CD14-positive monocyte (primary cell): ENCODE measurements around the gene ESYT1. TPM values are rescaled to one million over a fixed set of nuclear protein-coding genes. Genes with fewer than 3 reads are reported as not detected.
A peak's percentile ranks its signal among the peaks of the same experiment; 100 is the strongest.

ENCODE experiments used
- DNase-seq, 3 donors: peaks; one replicate each; pipeline ENCODE4 v3.0.0-alpha.2; 2011 to 2022
- H2AFZ ChIP-seq: 2 replicates; pipeline ENCODE4 v1.6.0; 2012; ENCODE audit warnings: mild to moderate bottlenecking, low read depth, low read length, inconsistent platforms; ENCODE audit not compliant: insufficient read depth, poor library complexity, severe bottlenecking
- H3K27ac ChIP-seq, 2 donors: 1 replicate in 1 of 2; 2 replicates in 1 of 2; pipeline ENCODE4 v1.5.1; 2012 to 2013; ENCODE audit warnings: low read length in 2 of 2, control low read depth in 1 of 2, inconsistent platforms in 1 of 2, low read depth in 1 of 2, mild to moderate bottlenecking in 1 of 2
- H3K27me3 ChIP-seq, 2 donors: one replicate each; pipeline versions ENCODE4 v1.6.0 to v1.6.1; 2011 to 2013; ENCODE audit warnings: low read length in 2 of 2; ENCODE audit not compliant: control insufficient read depth in 2 of 2, insufficient read depth in 2 of 2
- H3K36me3 ChIP-seq, 2 donors: replicated peaks in 1 of 2; 1 replicate in 1 of 2; 2 replicates in 1 of 2; pipeline versions ENCODE4 v1.5.1 to v1.6.1; 2012 to 2013; ENCODE audit warnings: low read length in 2 of 2, control low read depth in 1 of 2, inconsistent platforms in 1 of 2, mild to moderate bottlenecking in 1 of 2; ENCODE audit not compliant: insufficient read depth in 2 of 2, control insufficient read depth in 1 of 2
- H3K4me1 ChIP-seq, 2 donors: 1 replicate in 1 of 2; 2 replicates in 1 of 2; pipeline versions ENCODE4 v1.5.1 to v1.6.1; 2012 to 2013; ENCODE audit warnings: low read length in 2 of 2, control low read depth in 1 of 2, inconsistent platforms in 1 of 2, mild to moderate bottlenecking in 1 of 2, moderate library complexity in 1 of 2; ENCODE audit not compliant: insufficient read depth in 2 of 2, control insufficient read depth in 1 of 2
- H3K4me2 ChIP-seq: replicated peaks from 2 replicates; pipeline ENCODE3; 2012; ENCODE audit warnings: low read length, moderate library complexity, mild to moderate bottlenecking; ENCODE audit not compliant: poor library complexity, severe bottlenecking; ENCODE audit errors: extremely low read depth
- H3K4me3 ChIP-seq, 3 experiments: fragments of 200-600 bp in 1 of 3; sonication (generic) in 1 of 3; replicated peaks in 1 of 3; 1 replicate in 2 of 3; 2 replicates in 1 of 3; pipeline ENCODE4 v1.5.1; 2011 to 2013; ENCODE audit warnings: low read length in 3 of 3, mild to moderate bottlenecking in 3 of 3, control low read depth in 2 of 3, low read depth in 2 of 3, inconsistent platforms in 1 of 3, moderate library complexity in 1 of 3
- H3K79me2 ChIP-seq: 2 replicates; pipeline ENCODE4 v1.6.0; 2012; ENCODE audit warnings: mild to moderate bottlenecking, control low read depth, inconsistent platforms, low read length, moderate library complexity; ENCODE audit not compliant: insufficient read depth
- H3K9ac ChIP-seq: 2 replicates; pipeline ENCODE4 v1.6.0; 2017; ENCODE audit warnings: low read length, mild to moderate bottlenecking; ENCODE audit not compliant: insufficient read depth, poor library complexity, severe bottlenecking
- H3K9me3 ChIP-seq, 2 donors: replicated peaks in 1 of 2; 1 replicate in 1 of 2; 2 replicates in 1 of 2; pipeline versions ENCODE4 v1.5.1 to v1.6.1; 2012 to 2013; ENCODE audit warnings: low read length in 2 of 2, control low read depth in 1 of 2; ENCODE audit not compliant: control insufficient read depth in 1 of 2, insufficient read depth in 1 of 2
- H4K20me1 ChIP-seq: 2 replicates; pipeline ENCODE4 v1.6.0; 2012; ENCODE audit warnings: mild to moderate bottlenecking, low read length, control low read depth, moderate library complexity; ENCODE audit not compliant: insufficient read depth
- H3K27ac Mint-ChIP-seq, 7 donors: one replicate each; pipeline ENCODE4 v1.8.0; 2020; ENCODE audit warnings: mild to moderate bottlenecking in 7 of 7, mixed read lengths in 7 of 7, moderate library complexity in 6 of 7, inconsistent platforms in 2 of 7
- H3K27me3 Mint-ChIP-seq, 3 donors: one replicate each; pipeline ENCODE4 v1.8.0; 2021 to 2022; ENCODE audit warnings: low read depth in 3 of 3, mild to moderate bottlenecking in 3 of 3, mixed read lengths in 3 of 3, moderate library complexity in 3 of 3, inconsistent platforms in 1 of 3
- H3K36me3 Mint-ChIP-seq, 2 donors: one replicate each; pipeline ENCODE4 v1.8.0; 2020; ENCODE audit warnings: mixed read lengths in 2 of 2, inconsistent platforms in 1 of 2, mild to moderate bottlenecking in 1 of 2
- H3K4me1 Mint-ChIP-seq: one replicate; pipeline ENCODE4 v1.8.0; 2020; ENCODE audit warnings: mild to moderate bottlenecking, mixed read lengths
- H3K4me3 Mint-ChIP-seq, 2 donors: one replicate each; pipeline ENCODE4 v1.8.0; 2020; ENCODE audit warnings: mild to moderate bottlenecking in 2 of 2, mixed read lengths in 2 of 2, moderate library complexity in 1 of 2
- H3K9me3 Mint-ChIP-seq, 7 donors: one replicate each; pipeline ENCODE4 v1.8.0; 2020 to 2022; ENCODE audit warnings: mixed read lengths in 7 of 7, mild to moderate bottlenecking in 6 of 7, moderate library complexity in 6 of 7, inconsistent platforms in 2 of 7
- WGBS: methylation state at CpG from one replicate; pipeline ENCODE4 v1.1.5; 2013; ENCODE audit warnings: missing lambda C conversion rate; ENCODE audit not compliant: insufficient coverage; 5-methylcytosine and 5-hydroxymethylcytosine counted together
- intact Hi-C, 2 donors: fragments of 100-400 bp; cut with micrococcal nuclease; formaldehyde crosslinking; loops; one replicate each; pipeline versions ENCODE4 v1.15.0 to v1.15.1; 2023
- polyA plus RNA-seq, 3 donors: library from polyadenylated mRNA; depleted of rRNA in 1 of 3; unstranded in 2 of 3; stranded (reverse) in 1 of 3; fragments of 300-500 nt in 2 of 3; fragments of >200 nt in 1 of 3; fragmentation: Illumina TruSeq in 2 of 3; gene quantifications; 1 replicate in 2 of 3; 2 replicates in 1 of 3; pipeline ENCODE4 v1.2.3, GENCODE V29; 2012 to 2021
- TF ChIP-seq, protein P1 (sequence below): fragments of 200-600 bp; IDR thresholded peaks from one replicate; pipeline ENCODE4 v1.8.0; 2022; ENCODE audit warnings: antibody characterized with exemption, mild to moderate bottlenecking

Gene ESYT1
- polyA plus RNA-seq, 3 donors = 74.2 to 81.1 (median 74.6) TPM

DNA sequence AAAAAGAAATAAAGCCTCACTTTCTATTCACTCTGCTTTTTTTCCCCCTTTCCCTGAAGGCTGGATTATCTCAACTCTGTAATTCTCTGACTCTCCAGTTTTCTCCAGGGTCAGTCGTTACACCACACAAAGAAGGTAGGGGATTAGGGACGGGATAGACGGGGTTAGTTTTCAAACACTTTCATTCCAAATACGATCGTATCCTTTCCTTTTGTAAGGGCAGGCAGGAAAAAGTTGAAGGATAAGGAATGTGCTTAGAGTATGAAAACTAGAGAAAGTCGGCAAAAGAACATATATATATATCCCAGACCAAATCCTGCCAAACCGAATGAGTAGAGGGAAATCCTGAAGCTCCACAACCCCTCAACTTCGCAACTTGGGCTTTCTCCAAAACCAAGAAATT lies 581 bp upstream of the ESYT1 start:
- Histone ChIP-seq H3K9ac (no peak overlapping the region), H4K20me1 (peaks cover 5% of the 10 kb centered on the region), H3K27me3 (no peaks in the 10 kb centered on the region), H3K4me1 (peaks cover 55 to 72% of the 10 kb centered on the region in 2 donors), H3K27ac (peak overlapping the region; percentile 54 to 73), H3K79me2 (peaks cover 57% of the 10 kb centered on the region), H3K36me3 (peaks cover 20 to 28% of the 10 kb centered on the region in 2 donors), H3K4me3 (peak overlapping the region; percentile 21 to 99 (median 25)), H3K9me3 (no peaks in the 10 kb centered on the region), H2AFZ (no peak overlapping the region), H3K4me2 (peak overlapping the region; percentile 99)
- intact Hi-C loops = loop anchor here (2.0 to 10.0 kb wide), 5 partner anchors 31 to 337 kb away; partner anchors contain the start of genes SPRYD4 (in 2 of the 2), MYL6 (in 1 of the 2), NABP2 (in 1 of the 2) and RNF41 (in 1 of the 2)
- Mint-ChIP-seq H3K36me3 (peaks cover 28 to 34% of the 10 kb centered on the region in 2 donors), H3K9me3 (peaks cover 0 to 4% (median 0%) of the 10 kb centered on the region in 7 donors), H3K27me3 (peaks cover 0 to 6% (median 1%) of the 10 kb centered on the region in 3 donors), H3K4me1 (peaks cover 65% of the 10 kb centered on the region), H3K4me3 (peak overlapping the region; percentile 95 to 98), H3K27ac (peak overlapping the region; percentile 84 to 94 (median 93))
- TF ChIP-seq, protein P1, sequence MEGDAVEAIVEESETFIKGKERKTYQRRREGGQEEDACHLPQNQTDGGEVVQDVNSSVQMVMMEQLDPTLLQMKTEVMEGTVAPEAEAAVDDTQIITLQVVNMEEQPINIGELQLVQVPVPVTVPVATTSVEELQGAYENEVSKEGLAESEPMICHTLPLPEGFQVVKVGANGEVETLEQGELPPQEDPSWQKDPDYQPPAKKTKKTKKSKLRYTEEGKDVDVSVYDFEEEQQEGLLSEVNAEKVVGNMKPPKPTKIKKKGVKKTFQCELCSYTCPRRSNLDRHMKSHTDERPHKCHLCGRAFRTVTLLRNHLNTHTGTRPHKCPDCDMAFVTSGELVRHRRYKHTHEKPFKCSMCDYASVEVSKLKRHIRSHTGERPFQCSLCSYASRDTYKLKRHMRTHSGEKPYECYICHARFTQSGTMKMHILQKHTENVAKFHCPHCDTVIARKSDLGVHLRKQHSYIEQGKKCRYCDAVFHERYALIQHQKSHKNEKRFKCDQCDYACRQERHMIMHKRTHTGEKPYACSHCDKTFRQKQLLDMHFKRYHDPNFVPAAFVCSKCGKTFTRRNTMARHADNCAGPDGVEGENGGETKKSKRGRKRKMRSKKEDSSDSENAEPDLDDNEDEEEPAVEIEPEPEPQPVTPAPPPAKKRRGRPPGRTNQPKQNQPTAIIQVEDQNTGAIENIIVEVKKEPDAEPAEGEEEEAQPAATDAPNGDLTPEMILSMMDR = no peak
- 0% methylated on average over 2 of the region's 8 CpGs for WGBS
- DNase-seq = no peak

DNA sequence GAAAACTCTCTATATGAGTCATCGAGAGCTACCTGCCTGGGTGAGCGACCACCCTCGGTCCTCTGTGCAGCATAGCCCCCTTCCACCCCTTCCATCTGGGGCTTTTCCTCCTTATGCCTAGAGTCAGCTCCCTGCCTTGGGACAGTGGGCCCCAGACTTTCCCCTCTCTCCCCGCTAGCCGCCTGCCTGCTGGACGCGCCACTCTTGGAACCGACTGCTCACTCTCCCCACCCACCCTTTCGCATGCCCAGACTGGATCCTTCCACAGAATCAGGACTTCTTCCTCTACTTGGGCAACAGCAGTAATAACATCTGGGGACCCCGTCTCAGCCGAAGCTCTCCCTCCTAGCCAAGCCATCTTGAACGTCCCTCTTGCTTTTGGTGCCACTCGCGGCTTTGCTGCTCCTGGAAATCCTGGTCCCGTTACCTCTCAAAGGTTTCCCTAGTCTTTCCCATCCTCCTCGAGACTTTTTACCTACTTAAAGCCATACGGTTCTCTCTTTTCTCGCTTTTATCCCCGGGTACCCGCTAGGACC lies 671 bp downstream of the ESYT1 start:
- 0% methylated on average over 10 of the region's 20 CpGs for WGBS
- peaks cover 53 to 62% of the 10 kb centered on the region in 2 donors for H3K4me1 ChIP-seq

More for the DNA sequence above, 671 bp downstream of the ESYT1 start:
- Histone ChIP-seq H3K4me3 (peak overlapping the region; percentile 60 to 99 (median 94)), H3K9me3 (no peaks in the 10 kb centered on the region), H3K79me2 (peaks cover 44% of the 10 kb centered on the region), H3K36me3 (peaks cover 31 to 35% of the 10 kb centered on the region in 2 donors), H2AFZ (peak overlapping the region; percentile 84), H3K27me3 (no peaks in the 10 kb centered on the region), H4K20me1 (no peaks in the 10 kb centered on the region), H3K4me2 (peak overlapping the region; percentile 99), H3K27ac (peak overlapping the region; percentile 54 to 78), H3K9ac (peak overlapping the region; percentile 68)
- H3K9me3 Mint-ChIP-seq = peaks cover 0 to 4% (median 0%) of the 10 kb centered on the region in 7 donors
- peak overlapping the region; percentile 95 to 98 for H3K4me3 Mint-ChIP-seq
- peaks cover 53% of the 10 kb centered on the region for H3K4me1 Mint-ChIP-seq
- peaks cover 39% of the 10 kb centered on the region in 2 donors for H3K36me3 Mint-ChIP-seq
- H3K27me3 Mint-ChIP-seq = peaks cover 0 to 6% (median 1%) of the 10 kb centered on the region in 3 donors
- intact Hi-C loops = loop anchor here (2.0 to 10.0 kb wide), 4 partner anchors 22 to 336 kb away; partner anchors contain the start of genes SPRYD4 (in 2 of the 2), NABP2 (in 1 of the 2) and RNF41 (in 1 of the 2)
- TF ChIP-seq, protein P1 = no peak
- H3K27ac Mint-ChIP-seq = peak overlapping the region; percentile 84 to 94 (median 93)
- no peak for DNase-seq
